EL (cell line): ENCODE measurements around the gene NLRP1.

Source experiments
- DNase-seq: peaks from one replicate; pipeline ENCODE4 v3.0.0-alpha.2; 2016

Gene NLRP1

GRCh38 chr17:5584383-5585286 lies at the start of gene NLRP1:
TSS of gene NLRP1 (minus strand) at chr17:5584509. CDS start at chr17:5583957, 552 bp downstream.
- DNase-seq = peak; percentile 97

GRCh38 chr17:5631958-5632590 lies 47.8 kb upstream of the NLRP1 start:
- DNase-seq = no peak

DNA sequence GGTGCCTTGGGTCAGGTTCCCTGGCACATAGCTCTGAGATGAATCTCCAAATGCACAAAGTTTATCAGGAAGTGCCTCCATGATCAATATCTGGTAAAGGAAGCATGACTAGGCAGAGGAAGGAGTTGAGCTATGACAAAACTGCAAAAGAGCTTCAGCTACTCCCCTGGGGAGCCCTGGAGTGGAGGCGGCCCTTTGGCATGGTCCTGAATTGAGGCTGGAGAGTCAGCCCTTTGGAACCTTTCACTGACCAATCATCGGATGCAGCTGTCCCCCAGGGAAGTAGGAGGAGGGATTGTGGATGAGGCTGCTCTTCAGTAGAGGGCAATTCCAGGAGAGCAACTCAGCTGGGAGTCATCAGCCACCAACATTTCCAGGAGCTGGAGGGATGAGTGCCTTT lies 46.1 kb upstream of the NLRP1 start:
- peak; percentile 86 for DNase-seq

DNA sequence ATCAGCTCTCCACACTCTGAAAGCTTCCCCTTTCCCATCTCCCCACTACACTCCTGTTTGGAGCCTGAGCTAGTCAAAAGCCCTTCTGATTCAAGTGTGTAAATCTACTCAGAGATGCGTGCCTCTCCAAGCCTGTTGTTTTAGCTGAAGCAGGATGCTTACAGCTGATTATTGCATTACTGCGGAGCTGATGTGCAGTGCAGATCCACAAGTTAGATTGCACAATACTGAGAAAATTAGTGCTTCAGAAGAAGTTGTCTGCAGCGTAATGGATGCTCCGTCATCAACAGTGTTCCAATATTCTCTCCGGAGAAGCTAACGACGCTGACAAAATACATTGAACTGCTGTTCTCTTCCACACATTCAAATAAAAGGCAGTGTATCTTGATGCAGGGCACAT lies 44.8 kb upstream of the NLRP1 start:
- no peak for DNase-seq

DNA sequence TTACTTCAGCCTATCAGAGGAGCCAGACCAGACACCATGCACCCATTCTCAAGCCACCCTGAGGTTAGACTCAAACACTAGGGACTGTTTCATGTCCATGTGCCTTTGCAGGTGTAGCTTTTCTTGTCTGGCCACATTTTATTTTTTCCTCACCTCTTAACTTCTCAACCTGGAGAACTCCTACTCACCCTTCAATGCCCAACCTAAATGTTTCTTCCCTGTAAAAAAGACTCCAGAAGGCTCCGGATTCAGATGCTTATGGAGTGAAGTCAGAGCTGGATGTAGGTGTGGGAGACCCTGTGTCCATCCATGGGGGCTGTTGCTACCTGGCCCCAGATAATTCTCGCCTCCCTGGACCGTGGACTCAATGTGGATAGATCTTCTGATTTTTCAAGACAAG lies 44.0 kb upstream of the NLRP1 start:
- DNase-seq = no peak

DNA sequence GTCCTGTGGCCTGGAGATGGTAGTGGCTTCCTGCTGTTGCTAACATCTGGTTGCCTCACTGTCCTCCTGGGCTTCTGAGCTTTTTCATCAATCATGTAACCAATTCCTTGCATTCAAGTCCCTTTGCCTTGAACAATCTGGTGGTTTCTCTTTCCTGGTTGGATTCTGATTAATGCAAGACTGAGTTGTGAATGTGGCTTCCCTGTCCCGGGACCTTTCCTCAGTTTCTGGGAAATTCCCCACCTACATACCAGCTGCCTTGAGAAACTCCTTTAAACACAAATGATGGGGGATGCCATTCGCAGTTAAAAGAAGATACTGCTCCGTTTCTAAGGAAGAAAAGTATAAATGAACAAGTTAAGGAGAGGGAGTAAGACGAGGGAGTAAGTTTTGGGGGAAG lies 39.9 kb upstream of the NLRP1 start:
- DNase-seq = no peak

DNA sequence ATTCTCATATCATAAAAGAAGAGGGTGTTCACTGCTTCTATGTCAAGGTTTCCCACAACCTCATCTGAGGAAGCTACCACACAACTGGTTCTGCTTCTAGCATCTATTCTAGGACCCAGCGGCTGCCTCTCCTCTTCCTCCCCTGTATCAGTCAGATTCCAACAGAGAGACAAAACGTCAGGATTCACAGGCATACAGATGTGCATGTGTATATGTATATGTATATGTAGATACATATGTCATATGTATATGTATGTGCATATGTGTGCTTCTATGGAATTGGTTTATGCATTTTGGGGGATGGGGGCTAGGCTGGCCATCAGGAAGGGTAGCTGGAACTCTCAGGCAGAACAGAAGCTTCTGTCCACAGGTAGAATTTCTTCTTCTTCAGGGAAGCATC lies 37.4 kb upstream of the NLRP1 start:
- no peak for DNase-seq

DNA sequence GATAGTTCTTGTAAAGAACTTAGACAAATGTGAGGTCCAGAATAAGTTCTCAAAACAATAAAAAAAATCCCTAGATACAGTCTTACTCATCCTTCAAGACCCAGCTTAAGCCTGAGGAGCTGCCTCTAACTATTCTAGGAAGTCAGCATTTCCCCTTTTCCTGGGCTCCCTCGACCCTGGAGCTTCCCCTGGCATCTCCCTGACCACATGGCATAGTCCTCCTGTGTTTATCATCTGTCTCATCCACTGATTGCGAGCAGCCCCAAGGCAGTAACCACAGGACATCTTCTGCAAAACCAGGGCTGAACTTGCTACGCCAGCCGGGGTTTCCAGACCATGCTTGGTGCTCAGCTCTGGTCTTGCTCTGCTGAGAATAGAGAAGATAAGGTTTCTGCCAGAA lies 36.7 kb upstream of the NLRP1 start:
- no peak for DNase-seq

DNA sequence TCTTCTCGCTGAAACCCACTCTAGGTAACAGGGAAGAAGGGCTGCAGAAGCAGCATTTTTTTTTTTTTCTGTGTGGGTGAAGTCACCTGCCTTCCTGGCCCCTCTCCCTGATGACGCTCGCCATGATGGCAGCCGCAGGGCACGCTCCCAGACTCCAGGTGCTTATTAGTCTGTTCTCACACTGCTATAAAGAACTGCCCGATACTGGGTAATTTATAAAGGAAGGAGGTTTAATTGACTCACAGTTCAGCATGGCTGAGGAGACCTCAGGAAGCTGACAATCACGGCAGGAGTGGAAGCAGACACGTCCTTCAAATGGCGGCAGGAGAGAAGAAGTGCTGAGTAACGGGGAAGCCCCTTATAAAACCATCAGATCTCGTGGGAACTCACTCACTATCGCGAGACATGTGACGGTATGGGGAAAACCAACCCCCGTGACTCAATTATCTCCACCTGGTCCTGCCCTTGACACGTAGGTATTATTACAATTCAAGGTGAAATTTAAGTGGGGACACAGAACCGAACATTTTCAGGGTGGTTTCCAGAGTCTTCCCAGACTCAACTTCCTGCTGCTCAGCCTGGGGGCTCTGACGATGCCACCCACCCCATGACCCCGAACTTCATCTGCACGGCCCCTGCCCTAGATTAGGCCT lies 34.9 kb upstream of the NLRP1 start:
- no peak for DNase-seq

DNA sequence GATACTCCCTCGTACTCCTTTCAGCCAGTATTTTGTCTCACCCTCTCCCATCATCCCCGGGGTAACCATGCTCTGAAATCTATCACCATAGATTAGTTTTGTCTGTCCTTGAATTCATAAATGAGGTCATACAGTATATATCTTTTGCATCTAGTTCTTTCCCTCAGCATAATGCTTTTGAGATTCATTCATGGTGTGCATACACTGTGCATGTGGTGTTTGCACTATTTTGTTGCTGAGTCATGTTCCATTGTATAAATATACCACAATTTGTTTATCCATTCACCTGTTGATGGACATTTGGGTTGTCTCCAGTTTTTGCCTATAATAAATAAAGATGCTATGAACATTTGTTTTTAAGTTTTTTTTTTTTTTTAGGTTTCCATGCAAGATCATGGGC lies 34.2 kb upstream of the NLRP1 start:
- no peak for DNase-seq

DNA sequence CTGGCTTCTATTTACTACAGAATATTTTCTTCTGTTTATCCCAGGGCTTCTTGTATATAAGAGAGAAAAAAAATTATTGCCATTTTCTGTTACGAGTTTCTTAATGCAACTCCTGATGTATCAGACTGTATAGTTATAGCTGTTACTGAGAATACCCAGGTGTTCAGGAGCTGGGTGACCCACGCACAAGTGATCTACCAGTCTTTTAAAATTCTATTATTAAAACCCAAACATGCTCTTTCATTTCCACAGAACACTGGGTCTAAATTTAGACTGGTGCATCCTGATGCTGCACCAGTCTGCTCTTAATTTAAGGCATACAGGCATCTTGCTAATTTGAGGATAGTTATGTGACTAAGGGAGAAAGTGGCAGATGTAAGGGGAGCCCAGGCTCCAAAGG lies 31.2 kb upstream of the NLRP1 start:
- DNase-seq = no peak

DNA sequence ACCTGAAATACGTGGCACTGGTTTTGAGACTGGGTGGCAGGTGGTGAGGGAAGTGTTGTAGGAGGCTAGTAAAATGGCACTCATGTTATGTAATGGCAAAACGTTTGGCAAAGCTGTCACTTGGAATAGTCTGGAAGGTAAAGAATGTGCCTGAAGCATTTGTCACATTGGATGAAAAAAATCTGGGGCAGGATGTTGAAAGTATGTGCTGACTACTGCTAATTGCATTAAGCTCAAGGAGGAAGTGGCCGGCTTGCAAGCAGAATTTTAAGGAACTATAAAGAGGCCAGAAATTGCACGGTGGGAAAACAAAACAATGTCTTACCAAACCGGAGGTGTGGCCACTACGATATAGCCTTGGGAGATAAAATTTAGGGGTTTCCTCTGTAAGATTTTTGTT lies 26.6 kb upstream of the NLRP1 start:
- DNase-seq = peak; percentile 12

- no peak for DNase-seq
Observed at GRCh38 chr17:5608399-5609112, 24.2 kb upstream of the NLRP1 start.

DNA sequence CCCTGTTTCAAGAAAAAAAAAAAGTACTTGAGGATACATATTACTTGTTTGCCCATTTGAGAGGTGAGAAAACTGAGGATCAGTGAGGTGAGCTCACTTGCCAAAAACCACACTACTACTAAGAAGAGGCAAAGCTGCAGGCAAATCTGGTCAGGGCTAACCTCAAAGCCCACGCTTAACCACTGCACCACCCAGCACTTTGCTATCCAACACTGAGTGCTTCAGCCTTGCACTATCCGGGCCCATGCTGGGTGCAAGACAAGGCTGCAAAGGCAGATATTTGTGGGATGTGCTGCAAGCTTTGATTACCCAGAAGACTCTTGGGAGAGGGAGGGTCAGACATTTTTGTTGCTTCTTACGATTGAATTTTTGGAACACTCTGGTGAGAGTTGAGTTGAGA lies 23.6 kb upstream of the NLRP1 start:
- DNase-seq = no peak

DNA sequence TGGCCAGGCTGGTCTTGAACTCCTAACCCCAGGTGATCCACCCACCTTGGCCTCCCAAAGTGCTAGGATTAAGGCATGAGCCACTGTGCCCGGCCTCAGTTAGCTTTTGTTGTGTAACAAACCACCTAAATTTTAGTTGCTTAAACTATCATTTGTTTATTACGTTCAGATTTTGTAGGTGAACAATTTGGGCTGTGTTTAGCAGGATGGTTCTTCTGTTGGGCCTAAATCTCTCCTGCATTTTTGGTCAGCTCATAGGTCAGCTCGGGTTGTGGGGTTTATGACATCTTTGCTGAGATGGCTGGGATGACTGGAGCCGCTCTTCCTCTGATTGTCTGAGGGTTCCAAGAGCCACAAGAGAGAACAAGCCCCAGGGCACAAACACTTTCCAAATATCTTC lies 21.1 kb upstream of the NLRP1 start:
- DNase-seq = no peak

DNA sequence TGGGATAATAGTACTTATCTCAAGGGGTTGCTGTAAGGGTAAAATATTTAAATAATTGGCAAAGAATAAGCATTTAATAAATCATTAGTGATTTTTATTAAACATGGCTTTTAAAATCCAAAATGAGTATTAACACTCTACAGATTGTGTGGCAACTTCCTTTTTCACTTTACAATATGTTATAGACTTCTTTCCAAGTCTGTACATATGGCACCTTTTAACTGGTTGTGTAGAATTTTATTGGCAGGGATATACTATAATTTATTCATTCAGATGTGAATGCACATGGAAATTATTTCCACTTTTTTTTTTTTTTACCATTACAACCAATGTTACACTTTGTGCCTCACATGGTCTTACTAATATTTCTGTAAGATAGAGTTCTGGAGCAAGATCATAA lies 15.7 kb upstream of the NLRP1 start:
- DNase-seq = no peak

GRCh38 chr17:5598457-5598856 lies 14.1 kb upstream of the NLRP1 start:
- DNase-seq = no peak

DNA sequence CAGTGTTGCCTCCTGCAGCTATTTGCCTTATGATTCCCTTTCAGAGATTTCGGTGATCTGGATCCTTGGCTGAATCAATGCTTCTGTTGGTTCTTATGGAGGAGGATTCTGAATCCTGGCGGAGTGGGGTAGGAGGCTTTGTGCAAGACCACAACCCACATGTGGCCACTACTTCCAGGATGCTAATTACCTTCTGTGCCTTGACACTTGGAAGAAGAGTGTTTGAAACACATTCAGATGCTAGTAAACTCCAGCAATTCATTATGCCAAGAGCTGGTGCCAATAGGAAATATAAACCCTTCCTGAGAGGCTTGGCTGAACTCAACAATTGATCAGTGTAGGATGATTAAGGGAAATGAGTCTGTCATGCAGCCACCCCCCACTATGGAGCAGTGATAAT lies 12.1 kb upstream of the NLRP1 start:
- no peak for DNase-seq

- DNase-seq = no peak
Observed at GRCh38 chr17:5595831-5596230, 11.5 kb upstream of the NLRP1 start.

- peak; percentile 49 for DNase-seq
Observed at GRCh38 chr17:5592382-5592781, 8.1 kb upstream of the NLRP1 start.

DNA sequence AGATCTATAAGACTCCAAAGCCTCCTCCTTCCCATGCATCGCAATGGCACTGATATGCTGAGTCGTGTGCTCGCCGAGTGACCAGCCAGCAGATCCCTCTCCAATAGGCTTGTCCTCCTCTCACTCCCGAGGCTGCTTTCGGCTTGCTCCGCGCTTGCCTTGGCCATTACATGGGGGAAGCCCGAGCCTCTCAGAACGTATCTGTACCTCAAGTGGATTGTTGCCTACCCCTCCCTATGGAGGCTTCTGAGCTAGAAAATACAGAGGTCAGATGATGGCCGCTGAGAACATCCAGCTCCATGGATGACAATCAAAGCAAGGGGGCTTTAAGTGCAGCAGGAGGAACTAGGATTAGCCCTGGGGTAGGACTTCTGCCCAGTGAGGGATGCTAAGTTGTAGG lies 7.7 kb upstream of the NLRP1 start:
- no peak for DNase-seq

DNA sequence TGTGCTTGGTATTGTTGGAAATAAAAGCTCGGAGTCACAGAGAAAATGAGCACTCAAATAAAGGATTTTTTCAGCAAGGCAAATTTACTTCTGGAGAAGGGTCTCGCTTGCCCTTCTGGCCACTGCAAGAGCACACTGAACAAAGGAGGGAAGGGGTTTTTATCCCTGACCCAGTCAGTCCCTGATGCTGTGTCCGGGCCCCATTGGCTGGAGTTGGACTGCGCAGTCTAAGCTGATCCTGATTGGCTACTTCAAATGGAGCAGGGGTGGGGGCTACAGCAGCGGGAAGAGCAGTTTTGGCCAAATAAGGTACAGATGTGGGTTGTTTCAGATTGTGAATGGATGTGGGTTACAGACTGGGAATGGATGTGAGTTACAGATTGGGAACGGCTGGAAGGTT lies 4.3 kb upstream of the NLRP1 start:
- DNase-seq = no peak

GRCh38 chr17:5587438-5588032 lies 3.2 kb upstream of the NLRP1 start:
- DNase-seq = peak; percentile 81
